ENCODE measurements around the gene FUOM. TPM values are rescaled to one million over a fixed set of nuclear protein-coding genes. Genes with fewer than 3 reads are reported as not detected.

Gene FUOM
- total and polyA plus RNA-seq, 9 of the 15 experiments (the other 6 are each of a cell fraction or from before 2014, with no cell fraction given) = 1.8 to 96.1 (median 27.0) TPM

DNA sequence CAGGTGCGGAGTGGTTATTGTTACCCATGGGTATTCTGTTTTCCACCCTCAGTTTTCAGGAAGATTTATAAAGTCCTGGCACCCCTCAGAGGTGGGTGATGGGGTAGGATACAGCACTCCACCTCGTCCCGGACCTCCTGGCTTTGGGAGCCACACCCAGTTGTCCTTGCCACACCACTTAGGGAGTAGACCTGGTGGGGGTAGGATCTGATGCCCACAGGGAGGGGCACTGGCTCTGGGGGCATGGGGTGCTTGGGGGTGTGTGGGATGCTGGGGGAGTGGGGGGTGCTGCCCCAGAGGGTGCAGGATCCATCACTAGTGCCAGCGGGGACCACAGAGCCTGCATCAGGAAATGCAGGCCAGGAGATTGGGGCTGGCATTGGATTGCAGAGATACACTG lies 44.6 kb downstream of the FUOM start:
- TF ChIP-seq IRF1 (CRISPR knock-in tag; IDR thresholded peaks at IDR 0.05; ENCODE audit: borderline replicate concordance) = no peak
- Histone ChIP-seq H3K27ac (ENCODE audit: extremely low read depth, low read depth, low read length) (no peak overlapping the region), H3K9ac (ENCODE audit: insufficient read depth in 1 of 2, low read depth in 2 of 2, low read length in 2 of 2) (peak overlapping the region in 1 of 2 experiments; percentile 78; a peak in 1 of 4 replicates), H3K4me2 (ENCODE audit: insufficient read depth, low read length) (no peak overlapping the region), H3K27me3 (ENCODE audit: control insufficient read depth in 2 of 2, insufficient read depth in 2 of 2, low read length in 2 of 2) (no peaks in the 10 kb centered on the region), H3K4me1 (replicated peaks in 1 of 2; ENCODE audit: control insufficient read depth in 2 of 2, insufficient read depth in 2 of 2, low read length in 2 of 2) (peaks cover 2 to 31% of the 10 kb centered on the region in 2 experiments; a peak in 4 of 5 replicates), H3K9me3 (replicated peaks; ENCODE audit: control insufficient read depth, insufficient read depth, low read depth, low read length) (no peaks in the 10 kb centered on the region), H3K9me1 (ENCODE audit: control insufficient read depth, insufficient read depth, low read length) (no peaks in the 10 kb centered on the region), H3K4me3 (no peak overlapping the region), H3K36me3 (ENCODE audit: control insufficient read depth, insufficient read depth, low read length) (peaks cover 37% of the 10 kb centered on the region; the same call in 2 of the 3 replicates), H4K20me1 (replicated peaks; ENCODE audit: control insufficient read depth, insufficient read depth, low read length) (no peaks in the 10 kb centered on the region), H3K79me2 (ENCODE audit: control insufficient read depth, insufficient read depth, low read length) (peaks cover 10% of the 10 kb centered on the region), H2AFZ (ENCODE audit: low read depth, low read length) (no peak overlapping the region)
- DNase-seq (ENCODE audit: extremely low read depth in 1 of 4, low spot score in 3 of 4) (no peak), FAIRE-seq (no peak), ATAC-seq (no peak)
- 100% methylated on average over 1 of the region's 4 CpGs for WGBS (ENCODE audit: insufficient coverage, low coverage, missing lambda C conversion rate)
- CTCF ChIA-PET (ENCODE audit: low intra/inter-chr PET ratio) = no interaction called here
- no TSS peak for BruUV-seq (replicated peaks)
- POLR2A ChIA-PET = interaction anchor here (0.7 kb wide), 1 partner anchor 48 kb away, joined by 4 read pairs; no protein-coding TSS in a partner anchor
- in situ Hi-C loops (cut with MboI) (no loop called here), intact Hi-C loops (cut with micrococcal nuclease) (loop anchor here (2.0 kb wide), 1 partner anchor 66 kb away; no protein-coding TSS in a partner anchor)

- H3K4me3 ChIP-seq = no peak overlapping the region
- H3K27ac ChIP-seq (ENCODE audit: extremely low read depth, low read depth, low read length) = no peak overlapping the region
- H2AFZ ChIP-seq (ENCODE audit: low read depth, low read length) = no peak overlapping the region
- CTCF ChIA-PET (ENCODE audit: low intra/inter-chr PET ratio) = no interaction called here
- H3K9me3 ChIP-seq (replicated peaks; ENCODE audit: control insufficient read depth, insufficient read depth, low read depth, low read length) = no peaks in the 10 kb centered on the region
- H3K9ac ChIP-seq (ENCODE audit: insufficient read depth in 1 of 2, low read depth in 2 of 2, low read length in 2 of 2) = no peak overlapping the region
- H3K4me1 ChIP-seq (replicated peaks in 1 of 2; ENCODE audit: control insufficient read depth in 2 of 2, insufficient read depth in 2 of 2, low read length in 2 of 2) = peaks cover 2 to 31% of the 10 kb centered on the region in 2 experiments; a peak in 4 of 5 replicates
- H3K27me3 ChIP-seq (ENCODE audit: control insufficient read depth in 2 of 2, insufficient read depth in 2 of 2, low read length in 2 of 2) = no peaks in the 10 kb centered on the region
- H3K4me2 ChIP-seq (ENCODE audit: insufficient read depth, low read length) = no peak overlapping the region
- no peaks in the 10 kb centered on the region for H3K9me1 ChIP-seq (ENCODE audit: control insufficient read depth, insufficient read depth, low read length)
- 80% methylated on average over 3 of the region's 9 CpGs for WGBS (ENCODE audit: insufficient coverage, low coverage, missing lambda C conversion rate)
- no peak for DNase-seq (ENCODE audit: extremely low read depth in 1 of 4, low spot score in 3 of 4)
- no peaks in the 10 kb centered on the region for H4K20me1 ChIP-seq (replicated peaks; ENCODE audit: control insufficient read depth, insufficient read depth, low read length)
- H3K36me3 ChIP-seq (ENCODE audit: control insufficient read depth, insufficient read depth, low read length) = peaks cover 37% of the 10 kb centered on the region; the same call in 2 of the 3 replicates
- intact Hi-C loops (cut with micrococcal nuclease) = loop anchor here (2.0 kb wide), 1 partner anchor 66 kb away; no protein-coding TSS in a partner anchor
- in situ Hi-C loops (cut with MboI) = no loop called here
- POLR2A ChIA-PET = no interaction called here
- peaks cover 15% of the 10 kb centered on the region for H3K79me2 ChIP-seq (ENCODE audit: control insufficient read depth, insufficient read depth, low read length)
- no TSS peak for BruUV-seq (replicated peaks)
- ATAC-seq = no peak
- FAIRE-seq = no peak
- TF ChIP-seq NFE2L1 (tag; IDR thresholded peaks at IDR 0.05; ENCODE audit: borderline replicate concordance, low read depth) (no peak), SRF (CRISPR knock-in tag; IDR thresholded peaks at IDR 0.05) (no peak), REST (IDR thresholded peaks at IDR 0.05; ENCODE audit: borderline replicate concordance) (no peak), REST (CRISPR knock-in tag; IDR thresholded peaks at IDR 0.05; ENCODE audit: low read depth) (no peak)
These were observed 45.1 kb downstream of the FUOM start for GRCh38 chr10:133312769-133313145.

Data from K562 (cell line).